HEK293T (cell line): ENCODE data around the gene JAKMIP2.

Source experiments
- FOXA1 ChIP-seq: fragments of 450-650 bp; IDR thresholded peaks from 2 replicates; pipeline ENCODE4 v1.6.1; 2016; ENCODE audit warnings: mild to moderate bottlenecking
- FOXK2 ChIP-seq: fragments of 450-650 bp; IDR thresholded peaks from 2 replicates; pipeline ENCODE4 v1.6.1; 2016; ENCODE audit warnings: mild to moderate bottlenecking
- FOXM1 ChIP-seq: fragments of 450-650 bp; IDR thresholded peaks from 2 replicates; pipeline ENCODE4 v1.6.1; 2017; ENCODE audit warnings: mild to moderate bottlenecking, borderline replicate concordance
- HDGF ChIP-seq: fragments of 450-650 bp; IDR thresholded peaks from 2 replicates; pipeline ENCODE4 v1.6.1; 2017; ENCODE audit warnings: antibody characterized with exemption, borderline replicate concordance
- L3MBTL2 ChIP-seq: fragments of 450-650 bp; conservative IDR thresholded peaks from 2 replicates; pipeline ENCODE4 v1.6.1; 2016; ENCODE audit warnings: mild to moderate bottlenecking
- SP1 ChIP-seq: fragments of 450-650 bp; IDR thresholded peaks from 2 replicates; pipeline ENCODE4 v1.6.1; 2017
- TARDBP ChIP-seq: fragments of 450-650 bp; IDR thresholded peaks from 2 replicates; pipeline ENCODE4 v1.6.1; 2016
- ZNF384 ChIP-seq: fragments of 450-650 bp; IDR thresholded peaks from 2 replicates; pipeline ENCODE4 v1.6.1; 2016
- TF ChIP-seq, protein P1 (sequence below): fragments of 450-650 bp; IDR thresholded peaks from 2 replicates; pipeline ENCODE4 v1.6.1; 2016

DNA sequence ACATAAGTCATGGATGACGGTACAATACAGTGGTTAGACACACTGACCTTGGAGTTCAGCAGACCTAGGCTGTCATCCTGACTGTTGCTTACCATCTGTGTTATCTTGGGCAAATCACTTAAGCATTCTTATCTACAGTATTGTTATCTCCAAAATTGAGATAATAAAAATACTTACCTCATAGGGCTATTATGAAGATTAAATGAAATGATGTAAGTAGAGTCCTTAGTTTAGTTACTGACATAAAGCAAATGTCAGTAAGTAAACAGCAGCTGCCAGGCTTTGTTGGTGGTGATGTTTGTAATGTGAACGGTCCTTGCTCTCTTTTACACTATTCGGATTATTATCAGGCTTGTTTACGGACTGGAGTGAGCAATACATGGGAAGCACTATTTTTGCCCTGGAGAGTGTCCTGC is 165.3 kb downstream of the JAKMIP2 start:
- TF ChIP-seq HDGF (no peak), ZNF384 (no peak), FOXM1 (no peak), SP1 (no peak), L3MBTL2 (no peak), FOXA1 (no peak), TARDBP (no peak), FOXK2 (no peak)
- TF ChIP-seq, protein P1, sequence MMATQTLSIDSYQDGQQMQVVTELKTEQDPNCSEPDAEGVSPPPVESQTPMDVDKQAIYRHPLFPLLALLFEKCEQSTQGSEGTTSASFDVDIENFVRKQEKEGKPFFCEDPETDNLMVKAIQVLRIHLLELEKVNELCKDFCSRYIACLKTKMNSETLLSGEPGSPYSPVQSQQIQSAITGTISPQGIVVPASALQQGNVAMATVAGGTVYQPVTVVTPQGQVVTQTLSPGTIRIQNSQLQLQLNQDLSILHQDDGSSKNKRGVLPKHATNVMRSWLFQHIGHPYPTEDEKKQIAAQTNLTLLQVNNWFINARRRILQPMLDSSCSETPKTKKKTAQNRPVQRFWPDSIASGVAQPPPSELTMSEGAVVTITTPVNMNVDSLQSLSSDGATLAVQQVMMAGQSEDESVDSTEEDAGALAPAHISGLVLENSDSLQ, result no peak
